GM23338 (cell line): Measurements from ENCODE around the gene TCERG1L. TPM values are rescaled to one million over a fixed set of nuclear protein-coding genes. Genes with fewer than 3 reads are reported as not detected.

ENCODE experiments used
- ATAC-seq: fragments of 200-7000 bp; cut with Tn5 transposase; 3 replicates; pipeline ENCODE4 v1.9.1; 2020
- DNase-seq: peaks from one replicate; pipeline ENCODE4 v3.0.0-alpha.2; 2015; ENCODE audit warnings: low spot score
- H2AFZ ChIP-seq: fragments of 200-600 bp; sonication (generic); 2 replicates; pipeline ENCODE4 v1.8.0; 2016; ENCODE audit warnings: antibody characterized with exemption, mild to moderate bottlenecking, moderate library complexity
- H3F3A ChIP-seq: fragments of 200-600 bp; sonication (generic); replicated peaks from 2 replicates; pipeline ENCODE4 v1.8.0; 2017; ENCODE audit warnings: antibody characterized with exemption, mixed run types, low read depth
- H3K27ac ChIP-seq: fragments of 200-600 bp; sonication (generic); 2 replicates; pipeline ENCODE4 v1.6.1; 2016; ENCODE audit warnings: low read depth
- H3K27me3 ChIP-seq: fragments of 200-600 bp; sonication (generic); 2 replicates; pipeline ENCODE4 v1.8.0; 2016; ENCODE audit warnings: mild to moderate bottlenecking, mixed run types, moderate library complexity; ENCODE audit not compliant: insufficient read depth
- H3K36me3 ChIP-seq: fragments of 200-600 bp; sonication (generic); 2 replicates; pipeline ENCODE4 v1.8.0; 2016; ENCODE audit warnings: mild to moderate bottlenecking; ENCODE audit not compliant: insufficient read depth
- H3K4me1 ChIP-seq: fragments of 200-600 bp; sonication (generic); 2 replicates; pipeline ENCODE4 v1.8.0; 2016; ENCODE audit warnings: mild to moderate bottlenecking, moderate library complexity; ENCODE audit not compliant: insufficient read depth
- H3K4me2 ChIP-seq: fragments of 200-600 bp; sonication (generic); 2 replicates; pipeline ENCODE4 v1.7.1; 2017; ENCODE audit warnings: mixed run types
- H3K4me3 ChIP-seq: fragments of 200-600 bp; sonication (generic); 2 replicates; pipeline ENCODE4 v1.6.1; 2016; ENCODE audit warnings: mixed run types
- H3K79me2 ChIP-seq: fragments of 200-600 bp; sonication (generic); replicated peaks from 2 replicates; pipeline ENCODE4 v1.8.0; 2017; ENCODE audit warnings: mild to moderate bottlenecking; ENCODE audit not compliant: insufficient read depth
- H3K9me2 ChIP-seq: fragments of 200-600 bp; sonication (generic); 2 replicates; pipeline ENCODE4 v1.8.0; 2017; ENCODE audit not compliant: insufficient read depth
- H4K20me1 ChIP-seq: fragments of 200-600 bp; sonication (generic); replicated peaks from 2 replicates; pipeline ENCODE4 v1.8.0; 2017; ENCODE audit warnings: mild to moderate bottlenecking; ENCODE audit not compliant: insufficient read depth
- H3K27ac Mint-ChIP-seq: 2 replicates; pipeline ENCODE4 v1.8.0; 2020; ENCODE audit warnings: inconsistent platforms, mild to moderate bottlenecking, moderate library complexity, mixed read lengths
- H3K27me3 Mint-ChIP-seq: 3 replicates; pipeline ENCODE4 v1.8.0; 2022; ENCODE audit warnings: low read depth, mild to moderate bottlenecking, moderate library complexity, mixed read lengths, inconsistent platforms; ENCODE audit not compliant: insufficient read depth, poor library complexity
- H3K36me3 Mint-ChIP-seq: 3 replicates; pipeline ENCODE4 v1.8.0; 2021; ENCODE audit warnings: low read depth, mild to moderate bottlenecking, inconsistent platforms, moderate library complexity, mixed read lengths
- H3K4me1 Mint-ChIP-seq: 3 replicates; pipeline ENCODE4 v1.8.0; 2020; ENCODE audit warnings: mild to moderate bottlenecking, inconsistent platforms, mixed read lengths
- H3K4me3 Mint-ChIP-seq: 3 replicates; pipeline ENCODE4 v1.8.0; 2021; ENCODE audit warnings: moderate library complexity, mild to moderate bottlenecking, inconsistent platforms, mixed read lengths
- H3K9me3 Mint-ChIP-seq: 3 replicates; pipeline ENCODE4 v1.8.0; 2020; ENCODE audit warnings: moderate library complexity, mild to moderate bottlenecking, inconsistent platforms, mixed read lengths
- CREB1 ChIP-seq: fragments of 250-450 bp; sonication (Bioruptor Pico); IDR thresholded peaks from 2 replicates; pipeline ENCODE4 v1.5.0; 2020; ENCODE audit warnings: low read depth, mild to moderate bottlenecking, moderate library complexity
- ETS1 ChIP-seq: IDR thresholded peaks from 2 replicates; pipeline ENCODE4 v1.6.1; 2016; ENCODE audit warnings: antibody characterized with exemption
- EZH2 ChIP-seq: fragments of 200-600 bp; sonication (generic); IDR thresholded peaks from one replicate; pipeline ENCODE4 v1.8.0; 2017; ENCODE audit warnings: antibody characterized with exemption, mild to moderate bottlenecking, low read depth; ENCODE audit not compliant: unreplicated experiment
- NANOG ChIP-seq: IDR thresholded peaks from 2 replicates; pipeline ENCODE4 v1.6.1; 2016; ENCODE audit warnings: antibody characterized with exemption, borderline replicate concordance
- POLR2AphosphoS5 ChIP-seq: IDR thresholded peaks from 2 replicates; pipeline ENCODE4 v1.6.1; 2016; ENCODE audit warnings: antibody characterized with exemption, low read depth
- REST ChIP-seq: IDR thresholded peaks from one replicate; pipeline ENCODE4 v1.6.1; 2018; ENCODE audit warnings: antibody characterized with exemption; ENCODE audit not compliant: unreplicated experiment
- ZNF114 ChIP-seq: fragments of 250-450 bp; sonication (Bioruptor Pico); IDR thresholded peaks from 2 replicates; pipeline ENCODE4 v1.5.0; 2020; ENCODE audit warnings: mild to moderate bottlenecking, moderate library complexity
- polyA plus RNA-seq: library from polyadenylated mRNA; unstranded; fragments of >200 nt; fragmentation: Nextera tagmentation; extraction: Ambion mirVana; gene quantifications from 2 replicates; pipeline ENCODE4 v1.2.1, GENCODE V29; 2016
- total RNA-seq: library from RNA; depleted of rRNA; stranded (reverse); fragments of >200 nt; shearing (Covaris generic); gene quantifications from 2 replicates; pipeline ENCODE4 v1.2.3, GENCODE V29; 2014

The TCERG1L gene
- total and polyA plus RNA-seq, 2 experiments from 2014 or later: 3.9 to 5.5 TPM

DNA sequence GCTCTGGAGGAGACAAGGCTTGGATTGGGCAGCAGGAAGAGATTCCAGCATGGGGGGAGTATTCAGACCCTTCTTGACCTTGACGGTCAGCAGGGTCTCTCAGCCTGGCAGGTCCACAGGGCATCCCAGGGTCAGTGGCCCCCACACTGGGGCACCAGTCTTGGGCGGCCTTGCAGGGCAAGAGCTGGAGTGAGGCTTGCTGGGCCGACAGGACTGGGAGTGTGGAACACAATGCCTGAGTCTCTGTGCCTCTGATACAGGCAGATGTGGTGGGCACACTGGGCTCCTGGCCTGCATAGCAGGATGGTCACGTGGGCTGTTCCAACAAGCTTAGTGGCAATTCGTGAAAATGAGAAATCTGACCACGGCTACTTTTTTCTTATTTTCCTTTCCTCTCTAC is 229.7 kb downstream of the TCERG1L start:
- H3K27ac ChIP-seq: no peak overlapping the region
- no peaks in the 10 kb centered on the region for H3K27me3 ChIP-seq
- no peak overlapping the region for H3K4me2 ChIP-seq
- no peak overlapping the region for H2AFZ ChIP-seq
- peaks cover 3% of the 10 kb centered on the region; the same call in 1 of the 2 replicates for H3K9me2 ChIP-seq
- H3K4me3 ChIP-seq: no peak overlapping the region
- no peak for ATAC-seq
- no peaks in the 10 kb centered on the region for H3K4me1 ChIP-seq
- DNase-seq: no peak
- H3K9me3 Mint-ChIP-seq: peaks cover 78% of the 10 kb centered on the region
- no peaks in the 10 kb centered on the region for H3K79me2 ChIP-seq
- peaks cover 8% of the 10 kb centered on the region for H3K27me3 Mint-ChIP-seq
- no peak overlapping the region for H3K27ac Mint-ChIP-seq
- no peaks in the 10 kb centered on the region for H3F3A ChIP-seq
- H3K4me1 Mint-ChIP-seq: no peaks in the 10 kb centered on the region
- H4K20me1 ChIP-seq: no peaks in the 10 kb centered on the region
- H3K36me3 Mint-ChIP-seq: peaks cover 15% of the 10 kb centered on the region
- no peak overlapping the region for H3K4me3 Mint-ChIP-seq
- TF ChIP-seq ETS1 (no peak), NANOG (no peak), POLR2AphosphoS5 (no peak), REST (no peak)
- H3K36me3 ChIP-seq: no peaks in the 10 kb centered on the region

DNA sequence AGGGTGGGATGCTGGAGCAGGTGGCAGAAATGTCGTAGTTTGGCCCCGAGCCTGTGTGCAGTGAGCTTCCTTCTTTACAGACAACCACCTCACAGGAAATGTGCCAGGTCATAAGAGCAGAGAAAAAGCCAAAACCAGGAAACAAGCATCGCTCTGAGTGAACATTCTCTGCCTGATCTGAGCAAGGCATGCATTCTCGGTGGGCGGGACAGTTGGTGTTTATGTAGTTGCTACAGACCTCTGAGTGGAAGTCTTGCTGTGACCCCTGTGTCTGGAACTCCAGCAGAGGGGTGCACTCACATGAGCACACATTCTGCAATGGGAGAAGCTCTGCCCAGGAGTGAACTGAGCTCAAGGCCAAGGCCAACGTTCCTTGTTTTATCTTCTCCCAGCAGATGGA is 230.1 kb downstream of the TCERG1L start:
- H3K9me3 Mint-ChIP-seq: peaks cover 80% of the 10 kb centered on the region
- H3K27ac Mint-ChIP-seq: no peak overlapping the region
- no peak for ATAC-seq

More for the DNA sequence above, 230.1 kb downstream of the TCERG1L start:
- Histone ChIP-seq H3K4me2 (no peak overlapping the region), H3K9me2 (peaks cover 3% of the 10 kb centered on the region; the same call in 1 of the 2 replicates), H3K27me3 (no peaks in the 10 kb centered on the region), H3K4me3 (no peak overlapping the region), H3K27ac (no peak overlapping the region), H3K4me1 (no peaks in the 10 kb centered on the region), H3K79me2 (no peaks in the 10 kb centered on the region), H2AFZ (no peak overlapping the region), H3K36me3 (no peaks in the 10 kb centered on the region), H3F3A (no peaks in the 10 kb centered on the region), H4K20me1 (no peaks in the 10 kb centered on the region)
- TF ChIP-seq CREB1 (no peak), ETS1 (no peak), EZH2 (no peak), REST (no peak), ZNF114 (CRISPR knock-in tag) (no peak)
- peaks cover 8% of the 10 kb centered on the region for H3K27me3 Mint-ChIP-seq
- no peak for DNase-seq
- no peaks in the 10 kb centered on the region for H3K4me1 Mint-ChIP-seq
- no peak overlapping the region for H3K4me3 Mint-ChIP-seq
- H3K36me3 Mint-ChIP-seq: peaks cover 15% of the 10 kb centered on the region
